SK-N-SH treated with all-trans-retinoic acid at 6 μM for 48 hours (cell line): ENCODE measurements around the gene SEMA6D.

ENCODE experiments used
- OSR1 ChIP-seq: fragments of 250-450 bp; sonication (Bioruptor Pico); IDR thresholded peaks from 2 replicates; pipeline ENCODE4 v1.8.0; 2022; ENCODE audit warnings: moderate library complexity, mild to moderate bottlenecking, inconsistent platforms
- PATZ1 ChIP-seq: fragments of 250-450 bp; sonication (Bioruptor Pico); IDR thresholded peaks from 2 replicates; pipeline ENCODE4 v1.8.0; 2020; ENCODE audit warnings: mild to moderate bottlenecking, moderate library complexity, borderline replicate concordance

- no peak for TF ChIP-seq PATZ1 (CRISPR knock-in tag)
- TF ChIP-seq OSR1, result no peak
Observed at GRCh38 chr15:47767035-47767434, 49.7 kb downstream of the SEMA6D start.
